Ramos (cell line): ENCODE data around the gene PEX10.

Experiments used
- in situ Hi-C: fragments of 300-500 bp; cut with MboI; formaldehyde crosslinking; loops from one replicate; pipeline ENCODE4 v1.14.3; 2022; ENCODE audit warnings: low sequenced_read_pairs; ENCODE audit not compliant: unreplicated experiment

Gene PEX10

GRCh38 chr1:2358651-2359640, 53.4 kb downstream of the PEX10 start:
- in situ Hi-C loops, result no loop called here

- in situ Hi-C loops, result no loop called here
These were observed 54.3 kb downstream of the PEX10 start for GRCh38 chr1:2358072-2358471.

- in situ Hi-C loops, result no loop called here
These were observed 55.2 kb downstream of the PEX10 start for GRCh38 chr1:2356911-2357845.

- in situ Hi-C loops, result no loop called here
These were observed 56.0 kb downstream of the PEX10 start for GRCh38 chr1:2356401-2356800.

- in situ Hi-C loops, result no loop called here
These were observed 56.7 kb downstream of the PEX10 start for GRCh38 chr1:2355373-2356261.

GRCh38 chr1:2354511-2355372, 57.6 kb downstream of the PEX10 start:
- in situ Hi-C loops, result no loop called here
